Nucleus accumbens (tissue), 56 donors: ENCODE results near the gene TSPAN32.
"Not testable (repeated sequence)": the region's sequence is repeated elsewhere in the genome, so short reads cannot be mapped to it uniquely, and the experiment has no call there.

Source experiments
- DNase-seq, 56 donors: peaks; one replicate each; lab custom pipeline; 2025; lab: John Stamatoyannopoulos, UW

TSPAN32 gene

DNA sequence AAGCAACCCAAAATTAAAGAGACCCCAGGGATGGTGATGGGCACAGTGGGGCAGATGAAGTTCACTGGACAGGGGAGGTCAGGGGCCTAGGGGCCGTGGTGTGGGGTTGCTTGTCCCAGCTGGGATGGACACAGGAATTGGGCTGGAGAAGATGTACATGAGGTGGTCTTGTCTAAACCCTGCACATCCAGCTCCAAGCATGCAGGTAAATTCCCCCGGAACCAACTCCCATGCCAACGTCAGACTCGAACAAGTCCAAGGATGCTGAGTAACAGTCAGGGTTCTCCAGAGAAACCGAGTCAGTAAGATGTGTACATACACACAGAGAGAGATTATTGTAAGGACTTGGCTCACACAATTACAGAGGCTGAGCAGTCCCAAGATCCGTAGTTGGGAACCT is 28.9 kb downstream of the TSPAN32 start:
- no peak for DNase-seq

DNA sequence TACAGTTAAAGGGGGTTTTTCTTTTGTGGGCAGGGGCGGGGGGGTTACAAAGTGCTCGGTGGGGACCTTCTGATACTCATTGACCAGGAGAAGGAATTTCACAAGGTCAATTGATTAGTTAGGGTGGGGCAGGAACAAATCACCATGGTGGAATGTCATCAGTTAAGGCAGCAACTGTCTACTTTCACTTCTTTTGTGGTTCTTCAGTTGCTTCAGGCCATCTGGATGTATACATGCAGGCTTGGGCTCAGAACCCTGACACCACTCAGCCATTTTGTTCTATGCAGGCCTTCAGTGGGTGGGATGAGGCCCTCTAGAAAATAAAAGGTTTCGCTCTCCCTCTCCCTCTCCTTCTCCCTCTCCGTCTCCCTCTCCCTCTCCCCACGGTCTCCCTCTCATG is 29.6 kb downstream of the TSPAN32 start:
- no peak for DNase-seq

DNA sequence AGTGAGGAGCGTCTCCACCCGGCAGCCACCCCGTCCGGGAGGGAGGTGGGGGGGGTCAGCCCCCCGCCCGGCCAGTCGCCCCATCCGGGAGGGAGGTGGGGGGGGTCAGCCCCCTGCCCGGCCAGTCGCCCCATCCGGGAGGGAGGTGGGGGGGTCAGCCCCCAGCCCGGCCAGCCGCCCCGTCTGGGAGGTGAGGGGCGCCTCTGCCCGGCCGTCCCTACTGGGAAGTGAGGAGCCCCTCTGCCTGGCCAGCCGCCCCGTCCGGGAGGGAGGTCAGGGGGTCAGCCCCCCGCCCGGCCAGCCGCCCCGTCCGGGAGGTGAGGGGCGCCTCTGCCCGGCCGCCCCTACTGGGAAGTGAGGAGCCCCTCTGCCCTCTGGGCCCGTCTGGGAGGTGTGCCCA is 30.8 kb downstream of the TSPAN32 start:
- not testable (repeated sequence) for DNase-seq

DNA sequence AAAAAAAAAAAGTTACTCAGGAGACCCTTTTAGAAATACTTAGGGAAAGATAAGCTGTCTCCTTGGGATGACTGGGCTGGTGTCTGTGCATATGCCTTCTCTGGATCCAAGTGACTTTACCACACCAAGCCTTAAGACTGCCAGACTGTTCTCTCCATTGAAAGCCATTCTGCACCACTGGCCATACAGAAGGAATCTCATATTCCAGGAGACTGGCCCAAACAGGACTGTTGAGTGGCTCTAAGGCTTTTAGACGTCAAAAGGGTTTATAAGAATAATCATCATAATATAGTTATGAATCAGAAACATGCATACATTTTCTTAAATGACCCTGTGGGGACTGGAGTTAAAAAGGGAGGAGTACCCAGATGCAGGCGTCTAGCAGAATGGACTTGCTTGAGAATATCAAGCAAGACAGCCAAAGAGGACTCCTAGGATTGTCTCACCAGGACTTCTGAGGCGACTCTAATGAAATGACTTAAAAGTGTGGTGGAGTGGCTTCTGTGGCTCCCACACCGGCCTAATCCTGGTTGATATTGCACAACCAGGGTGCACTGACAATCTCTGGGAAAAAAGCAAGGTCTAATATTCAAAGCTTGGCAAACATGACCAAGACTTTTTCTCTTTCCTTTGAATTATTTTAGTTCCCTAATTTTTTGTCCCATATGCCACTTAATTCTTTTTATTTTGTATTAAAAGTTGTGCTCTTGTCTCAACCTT is 31.8 kb downstream of the TSPAN32 start:
- DNase-seq: not testable (repeated sequence)

DNA sequence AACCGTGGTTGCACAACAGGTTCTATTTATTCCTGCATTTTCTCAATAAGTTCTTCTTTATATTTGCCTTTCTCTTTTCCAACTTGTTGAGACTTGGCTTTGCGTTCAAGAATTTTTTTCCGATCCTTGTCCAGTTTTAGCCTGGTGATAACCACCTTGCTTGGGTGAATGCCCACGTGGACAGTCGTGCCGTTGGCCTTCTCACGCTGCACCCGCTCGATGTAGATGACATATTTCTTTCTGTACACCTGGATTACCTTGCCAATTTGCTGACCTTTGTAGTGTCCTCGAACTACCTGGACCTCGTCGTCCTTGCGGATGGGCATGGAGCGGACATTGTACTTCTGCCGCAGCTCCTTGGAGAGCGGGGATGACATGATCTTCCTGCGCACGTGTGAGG is 33.5 kb downstream of the TSPAN32 start:
- DNase-seq: not testable (repeated sequence)

DNA sequence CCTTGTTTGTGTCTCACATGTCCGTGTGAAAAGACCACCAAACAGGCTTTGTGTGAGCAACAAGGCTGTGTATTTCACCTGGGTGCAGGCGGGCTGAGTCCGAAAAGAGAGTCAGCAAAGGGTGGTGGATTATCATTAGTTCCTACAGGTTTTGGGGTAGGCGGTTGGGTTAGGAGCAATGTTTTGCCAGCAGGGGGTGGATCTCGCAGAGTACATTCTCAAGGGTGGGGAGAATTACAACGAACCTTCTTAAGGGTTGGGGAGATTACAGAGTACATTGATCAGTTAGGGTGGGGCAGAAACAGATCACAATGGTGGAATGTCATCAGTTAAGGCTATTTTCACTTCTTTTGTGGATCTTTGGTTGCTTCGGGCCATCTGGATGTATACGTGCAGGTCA is 36.9 kb downstream of the TSPAN32 start:
- not testable (repeated sequence) for DNase-seq

DNA sequence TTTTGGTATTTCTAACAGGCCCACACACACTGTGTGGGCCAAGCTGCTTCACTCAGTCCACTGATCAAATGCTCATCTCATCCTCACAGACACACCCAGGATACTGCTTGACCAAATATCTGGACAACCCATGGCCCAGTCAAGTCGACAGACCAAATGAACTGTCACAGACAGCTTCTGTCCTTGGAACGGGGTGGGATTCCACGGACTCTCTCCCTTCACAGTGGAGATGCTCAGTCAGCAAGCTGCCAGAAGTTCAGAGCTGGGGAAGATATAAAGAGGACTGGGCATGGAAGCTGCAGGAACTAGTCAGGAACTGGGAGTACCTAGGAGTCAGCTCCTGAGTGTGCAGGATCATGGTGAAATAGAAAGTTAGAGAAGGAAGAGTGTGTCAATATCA is 40.7 kb downstream of the TSPAN32 start:
- no peak for DNase-seq

DNA sequence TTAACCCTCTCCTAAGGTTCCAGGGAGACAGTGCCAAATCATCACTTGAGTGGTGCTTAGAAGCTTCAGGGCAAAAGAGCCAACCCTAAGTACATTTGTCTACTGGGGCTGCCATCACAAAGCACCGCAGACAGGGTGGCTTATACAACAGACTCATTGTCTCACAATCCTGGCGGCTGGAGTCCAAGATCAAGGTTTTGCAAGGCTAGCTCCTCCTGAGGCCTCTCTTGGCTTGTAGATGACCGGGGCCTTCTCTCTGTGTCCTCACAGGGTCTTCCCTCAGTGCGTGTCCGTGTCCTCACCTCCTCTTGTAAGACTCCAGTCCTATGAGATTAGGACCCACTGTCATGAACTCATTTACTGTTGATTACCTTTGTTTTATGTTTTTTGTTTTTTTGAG is 41.2 kb downstream of the TSPAN32 start:
- DNase-seq: no peak

DNA sequence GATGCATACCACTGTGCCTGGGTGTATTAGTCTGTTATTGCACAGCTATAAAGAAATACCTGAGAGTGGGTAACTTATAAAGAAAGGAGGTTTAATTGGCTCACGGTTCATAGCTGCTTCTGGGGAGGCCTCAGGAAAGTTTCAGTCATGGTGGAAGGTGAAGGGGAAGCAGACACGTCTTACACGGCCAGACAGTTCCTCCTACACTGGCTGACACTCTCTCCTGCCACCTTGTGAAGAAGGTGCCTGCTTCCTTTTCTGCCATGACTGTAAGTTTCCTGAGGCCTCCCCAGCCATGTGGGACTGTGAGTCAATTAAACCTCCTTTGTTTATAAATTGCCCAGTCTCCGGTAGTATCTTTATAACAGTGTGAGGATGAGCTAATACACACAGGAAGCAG is 41.7 kb downstream of the TSPAN32 start:
- no peak for DNase-seq

DNA sequence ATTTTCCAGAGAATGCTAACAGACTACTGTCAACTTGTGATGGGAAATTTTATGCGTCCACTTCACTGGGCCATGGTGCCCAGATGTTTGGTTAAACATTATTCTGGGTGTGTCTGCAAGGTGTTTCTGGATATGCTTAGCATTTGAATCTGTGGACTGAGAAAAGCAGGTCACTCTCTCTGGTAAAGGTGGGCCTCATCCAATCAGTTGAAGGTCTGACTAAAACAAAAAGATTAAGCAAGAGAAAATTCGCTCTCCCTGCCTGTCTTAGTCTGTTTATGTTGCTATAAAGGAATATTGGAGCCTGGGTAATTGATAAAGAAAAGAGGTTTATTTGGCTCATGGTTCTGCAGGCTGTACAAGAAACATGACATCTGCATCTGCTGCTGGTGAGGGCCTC is 43.2 kb downstream of the TSPAN32 start:
- DNase-seq: no peak

DNA sequence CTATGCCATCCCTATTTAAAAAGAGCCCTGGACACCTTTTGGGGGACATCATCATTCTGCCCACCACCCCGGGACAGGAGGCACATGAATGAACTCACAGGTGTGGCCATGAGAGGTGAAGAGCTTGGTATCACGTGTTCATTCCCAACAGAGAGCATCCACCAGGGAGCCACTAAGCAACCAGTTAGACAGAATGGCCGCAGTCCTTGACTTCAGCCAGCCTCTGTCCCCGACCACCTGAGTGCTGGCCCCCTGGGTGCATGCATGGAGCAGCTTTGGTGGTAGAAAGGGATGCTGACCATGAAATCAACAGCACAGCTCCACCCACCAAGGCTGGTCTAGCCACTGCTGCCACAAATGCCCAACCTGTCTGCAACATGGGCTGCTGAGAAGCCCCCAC is 44.2 kb downstream of the TSPAN32 start:
- DNase-seq: no peak

DNA sequence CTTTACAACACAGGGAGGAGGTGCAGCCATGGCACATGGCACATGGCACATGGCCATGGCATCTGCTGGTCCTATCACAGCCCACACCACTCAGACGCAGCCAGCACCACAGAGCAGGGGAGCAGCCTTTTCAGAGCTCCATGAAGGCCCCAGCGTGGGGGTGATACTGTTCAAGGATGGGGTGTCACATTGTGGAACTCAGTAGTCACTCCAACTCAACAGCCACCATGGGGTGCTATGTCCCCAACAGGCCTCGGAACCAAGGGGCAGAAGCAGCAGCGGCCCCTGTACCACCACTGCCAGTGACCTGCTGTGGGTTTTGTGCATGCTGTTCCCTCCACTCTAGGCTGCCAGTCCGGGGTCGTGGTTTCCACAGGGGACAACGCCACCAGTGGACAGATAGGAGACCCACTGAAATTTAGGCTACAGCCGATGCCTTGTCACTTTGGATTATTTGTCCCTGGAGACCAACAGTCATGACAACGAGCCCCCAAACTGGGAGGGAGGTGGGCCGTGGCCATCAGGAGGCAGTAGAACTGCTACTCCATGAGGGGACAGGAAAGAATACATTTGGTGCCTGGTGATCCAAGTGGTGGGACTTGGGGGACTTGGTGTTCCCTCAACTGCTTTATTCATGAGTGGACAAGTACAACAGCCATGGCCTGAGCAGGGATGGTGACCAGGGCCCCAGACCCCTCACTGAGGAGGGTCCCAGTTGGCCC is 44.9 kb downstream of the TSPAN32 start:
- DNase-seq: no peak

DNA sequence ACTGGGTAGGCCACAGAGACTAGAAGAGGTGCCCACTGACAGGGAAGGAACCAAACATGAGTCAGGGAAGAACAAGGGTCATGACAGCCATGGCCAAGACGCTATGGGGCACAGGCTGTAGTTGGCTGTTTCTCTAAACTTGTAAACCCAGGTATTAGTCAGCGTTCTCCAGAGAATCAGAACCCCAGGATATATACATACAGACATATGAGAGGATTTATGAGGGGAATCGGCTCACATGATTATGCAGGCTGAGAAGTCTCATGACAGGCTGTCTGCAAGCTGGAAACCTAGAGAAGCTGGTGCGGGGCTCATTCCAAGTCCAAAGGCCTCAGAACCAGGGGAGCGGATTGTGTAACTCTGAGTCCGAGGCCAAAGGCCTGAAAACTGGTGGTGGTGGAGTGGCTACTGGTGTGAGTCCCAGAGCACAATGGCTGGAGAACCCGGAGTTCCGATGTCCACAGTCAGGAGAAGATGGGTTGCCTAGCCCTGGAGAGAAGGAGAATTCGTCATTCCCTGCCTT is 45.6 kb downstream of the TSPAN32 start:
- DNase-seq: no peak

DNA sequence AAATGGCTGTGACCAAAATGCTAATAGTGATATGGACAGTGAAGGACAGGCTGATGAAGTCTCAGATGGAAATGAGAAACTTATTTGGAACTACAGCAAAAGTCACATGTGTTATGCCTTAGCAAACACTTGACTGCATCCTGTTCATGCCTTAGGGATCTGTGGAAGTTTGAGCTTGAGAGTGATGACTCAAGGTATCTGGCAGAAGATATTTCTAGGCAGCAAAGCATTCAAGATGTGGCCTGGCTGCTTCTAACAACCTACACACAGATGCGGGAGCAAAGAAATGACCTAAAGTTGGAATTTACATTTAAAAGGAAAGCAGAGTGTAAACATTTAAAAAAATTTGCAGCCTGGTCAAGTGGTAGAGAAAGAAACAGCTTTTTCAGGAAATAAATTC is 47.2 kb downstream of the TSPAN32 start:
- DNase-seq: no peak

DNA sequence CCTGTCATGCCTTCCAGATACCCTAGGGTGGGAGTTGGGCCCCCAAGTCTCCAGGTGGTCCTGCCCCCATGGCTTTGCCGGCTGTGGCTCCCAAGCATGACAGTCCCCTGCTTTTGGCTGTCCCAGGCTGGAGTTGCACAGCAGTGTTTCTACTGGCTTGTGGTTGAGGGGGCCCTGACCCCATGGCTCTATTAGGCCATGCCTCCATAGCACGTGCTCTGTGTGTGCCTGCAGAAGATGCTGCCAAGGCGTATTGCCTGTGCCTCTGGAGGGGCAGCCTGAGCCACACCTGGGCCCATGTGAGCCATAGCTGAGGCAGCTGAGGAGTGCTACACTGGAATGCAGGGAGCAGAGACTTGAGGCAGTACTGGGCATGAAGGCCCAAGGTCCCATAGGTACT is 49.9 kb downstream of the TSPAN32 start:
- DNase-seq: no peak

DNA sequence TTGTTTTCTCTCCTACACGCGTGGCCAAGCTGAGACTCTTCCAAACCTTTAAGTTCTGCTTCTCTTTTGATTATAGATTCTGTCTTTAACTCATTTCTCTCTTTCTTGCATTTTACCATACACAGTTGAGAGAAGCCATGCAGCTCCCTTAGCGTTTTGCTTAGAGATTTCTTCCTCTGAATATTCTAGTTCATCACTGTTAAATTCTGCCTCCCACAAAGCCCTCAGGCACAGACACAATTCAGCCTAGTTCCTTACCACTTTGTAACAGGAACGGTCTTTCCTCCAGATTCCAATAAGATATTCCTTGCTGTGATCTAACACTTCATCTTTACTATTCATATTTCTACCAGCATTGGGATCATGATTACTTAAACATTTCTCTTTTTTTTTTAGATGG is 50.6 kb downstream of the TSPAN32 start:
- DNase-seq: no peak

DNA sequence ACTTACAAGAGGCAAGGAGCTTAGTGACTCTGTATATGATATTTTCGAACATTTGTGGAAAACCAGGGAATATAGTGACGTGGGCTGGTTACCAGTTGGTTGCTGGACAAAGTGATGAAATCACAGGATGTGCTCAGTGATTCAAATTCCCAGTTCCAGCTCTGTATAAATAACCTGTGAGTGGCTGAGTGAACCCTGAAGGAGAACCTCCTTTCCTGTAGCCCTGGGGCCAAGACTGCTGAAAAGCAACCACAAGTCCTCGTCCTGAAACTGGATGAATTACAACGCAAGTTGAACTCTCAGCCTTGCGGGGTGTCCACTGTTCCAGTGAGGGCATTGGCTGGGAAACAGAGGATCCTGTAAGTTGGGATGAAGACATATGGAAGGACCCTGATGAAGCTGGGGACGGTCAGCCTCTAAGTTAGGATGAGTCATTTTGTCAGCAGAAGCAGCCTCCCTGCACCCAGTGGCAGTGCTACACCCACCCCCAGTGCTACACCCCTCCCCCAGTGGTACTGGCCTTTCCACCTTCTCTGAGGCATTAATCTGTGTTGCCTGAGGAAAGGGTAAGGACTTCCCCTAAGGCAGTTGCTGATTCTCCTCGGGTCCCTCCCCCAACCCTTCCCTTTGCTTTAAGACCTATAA is 53.3 kb downstream of the TSPAN32 start:
- DNase-seq: no peak

DNA sequence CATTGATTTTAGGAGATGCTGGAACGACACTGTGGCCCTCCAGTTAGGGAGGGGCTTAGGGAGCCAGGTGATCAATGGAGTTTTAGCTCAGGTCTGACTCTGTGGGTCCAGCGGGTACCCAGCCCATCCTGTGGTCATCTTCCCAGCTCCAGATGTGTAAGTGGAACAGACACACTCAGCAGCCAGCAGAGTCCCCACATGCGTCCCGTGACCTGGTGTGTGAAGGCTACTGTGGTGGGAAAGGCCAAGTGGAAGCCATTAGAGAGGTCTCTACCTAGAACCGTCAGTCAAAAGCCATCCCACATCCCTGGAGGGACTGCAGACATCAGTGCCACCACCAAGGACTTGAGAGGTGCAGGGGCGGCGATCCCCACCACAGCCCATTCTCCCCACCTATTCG is 55.4 kb downstream of the TSPAN32 start:
- no peak for DNase-seq

DNA sequence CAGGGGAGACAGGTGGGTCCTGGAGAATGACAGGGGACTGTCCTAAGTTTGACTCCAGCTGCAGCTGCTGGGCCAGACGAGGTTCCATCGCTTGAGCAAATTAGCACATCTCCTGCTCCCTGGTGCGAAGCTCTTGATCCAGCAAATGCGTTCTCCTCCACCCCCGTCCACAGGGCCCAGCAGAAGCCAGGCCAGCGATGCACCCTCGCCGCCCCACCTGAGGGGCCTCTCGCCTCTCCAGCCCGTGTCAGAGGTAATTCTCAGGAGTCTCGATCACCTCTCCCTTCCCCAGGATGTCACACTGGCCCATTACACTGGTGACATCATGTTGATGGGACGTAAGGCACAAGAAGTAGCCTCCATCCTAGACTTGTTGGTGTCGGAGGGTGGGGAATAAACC is 55.8 kb downstream of the TSPAN32 start:
- DNase-seq: not testable (repeated sequence)

DNA sequence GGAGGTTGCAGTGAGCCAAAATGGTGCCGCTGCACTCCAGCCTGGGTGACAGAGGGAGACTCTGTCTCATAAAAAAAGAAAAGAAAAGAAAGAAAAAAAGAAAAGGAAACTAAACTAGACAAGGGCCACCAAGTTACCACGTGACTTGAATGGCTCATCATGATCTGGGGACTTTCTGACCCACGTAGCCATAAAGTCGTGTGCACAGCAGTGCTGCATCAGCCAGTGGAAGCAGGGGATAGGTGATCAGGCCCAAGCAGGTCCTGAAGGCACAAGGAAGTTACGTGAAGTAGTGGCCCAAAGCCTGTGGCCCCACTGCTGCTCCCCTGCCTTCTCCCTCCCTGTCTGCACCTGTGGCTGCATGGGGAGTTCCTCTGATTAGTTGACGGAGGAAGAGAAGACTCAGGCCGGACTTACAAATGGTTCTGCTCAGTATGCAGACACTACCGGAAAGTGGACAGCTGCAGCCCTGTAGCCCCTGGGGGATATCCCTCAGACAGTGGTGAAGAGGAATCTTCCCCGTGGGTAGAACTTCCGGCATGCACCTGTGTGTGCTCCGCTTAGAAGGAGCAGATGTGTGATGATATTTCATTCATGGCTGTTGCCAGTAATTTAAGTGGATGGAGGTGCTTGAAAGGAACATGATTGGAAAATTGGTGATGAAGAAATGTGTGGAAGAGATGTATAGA is 57.1 kb downstream of the TSPAN32 start:
- no peak for DNase-seq

DNA sequence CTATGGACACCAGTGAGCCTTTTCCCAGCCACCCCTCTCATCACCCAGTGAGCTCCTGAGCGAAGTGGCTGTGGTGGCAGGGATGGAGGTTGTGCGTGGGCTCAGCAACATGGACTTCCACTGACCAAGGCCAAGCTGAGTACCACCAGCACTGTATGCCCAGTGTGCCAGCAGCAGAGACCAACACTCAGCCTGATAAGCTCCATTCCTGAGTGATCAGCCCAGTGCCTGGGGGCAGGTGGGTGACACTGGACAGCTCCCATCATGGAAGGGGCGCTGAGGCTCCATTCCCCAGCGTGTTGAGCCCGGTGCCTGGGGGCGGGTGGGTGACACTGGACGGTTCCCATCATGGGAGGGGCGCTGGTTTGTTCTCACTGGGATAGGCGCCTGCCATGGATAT is 57.7 kb downstream of the TSPAN32 start:
- no peak for DNase-seq
